Fibroblast of peridontal ligament (primary cell): ENCODE results near the gene PCNA.

Experiments used
- DNase-seq: peaks from one replicate; pipeline ENCODE4 v3.0.0-alpha.2; 2010; ENCODE audit errors: extremely low read depth

The PCNA gene

DNA sequence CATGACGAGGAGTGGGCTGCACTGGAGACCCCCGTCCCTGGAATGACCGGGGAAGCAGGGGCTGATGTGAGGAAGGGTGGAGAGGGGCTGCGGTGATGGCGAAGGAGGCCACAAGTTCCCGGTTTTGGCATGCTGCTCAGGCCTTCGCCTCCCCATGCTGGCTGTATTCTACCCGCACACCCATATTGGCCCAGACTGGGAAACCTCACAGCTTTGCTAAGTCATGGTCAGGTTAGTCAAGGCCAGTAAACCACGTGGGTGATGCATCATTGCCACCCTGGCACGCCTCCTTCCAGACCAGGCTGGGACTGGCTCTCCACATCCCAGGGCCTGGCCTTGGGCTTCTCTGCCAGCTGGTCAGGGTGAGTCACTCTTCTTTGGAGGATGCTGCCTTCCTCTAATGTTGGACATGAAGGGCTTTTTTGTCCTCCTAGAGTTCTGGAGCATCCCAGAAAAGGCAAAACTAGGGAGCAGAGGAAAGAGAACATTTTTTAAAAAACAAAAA is 53.8 kb downstream of the PCNA start:
- DNase-seq = peak; percentile 98

- no peak for DNase-seq
Observed at GRCh38 chr20:5065166-5065878, 54.4 kb downstream of the PCNA start.
